ENCODE results near the gene FMR1. TPM values are rescaled to one million over a fixed set of nuclear protein-coding genes. Genes with fewer than 3 reads are reported as not detected.

The FMR1 gene
- total RNA-seq: 8.1 and 8.2 TPM in 2 replicates

DNA sequence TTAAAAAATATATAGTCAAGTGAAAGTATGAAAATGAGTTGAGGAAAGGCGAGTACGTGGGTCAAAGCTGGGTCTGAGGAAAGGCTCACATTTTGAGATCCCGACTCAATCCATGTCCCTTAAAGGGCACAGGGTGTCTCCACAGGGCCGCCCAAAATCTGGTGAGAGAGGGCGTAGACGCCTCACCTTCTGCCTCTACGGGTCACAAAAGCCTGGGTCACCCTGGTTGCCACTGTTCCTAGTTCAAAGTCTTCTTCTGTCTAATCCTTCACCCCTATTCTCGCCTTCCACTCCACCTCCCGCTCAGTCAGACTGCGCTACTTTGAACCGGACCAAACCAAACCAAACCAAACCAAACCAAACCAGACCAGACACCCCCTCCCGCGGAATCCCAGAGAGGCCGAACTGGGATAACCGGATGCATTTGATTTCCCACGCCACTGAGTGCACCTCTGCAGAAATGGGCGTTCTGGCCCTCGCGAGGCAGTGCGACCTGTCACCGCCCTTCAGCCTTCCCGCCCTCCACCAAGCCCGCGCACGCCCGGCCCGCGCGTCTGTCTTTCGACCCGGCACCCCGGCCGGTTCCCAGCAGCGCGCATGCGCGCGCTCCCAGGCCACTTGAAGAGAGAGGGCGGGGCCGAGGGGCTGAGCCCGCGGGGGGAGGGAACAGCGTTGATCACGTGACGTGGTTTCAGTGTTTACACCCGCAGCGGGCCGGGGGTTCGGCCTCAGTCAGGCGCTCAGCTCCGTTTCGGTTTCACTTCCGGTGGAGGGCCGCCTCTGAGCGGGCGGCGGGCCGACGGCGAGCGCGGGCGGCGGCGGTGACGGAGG is at the start of gene FMR1:
Gene FMR1, plus strand, starts transcription at position 728 of the 831 bp plus-strand sequence. CDS start 261 bp downstream, outside the sequence.

GRCh38 chrX:147981038-147981752 is 69.5 kb downstream of the FMR1 start, which contains the start of gene FMR1NB:
Gene FMR1NB, plus strand, starts transcription at chrX:147981337. Its CDS starts 66 bp downstream, at chrX:147981403.

Other genes starting within 250 kb of the FMR1 start
- not detected in 2 replicates for gene FMR1NB, start 69.4 kb downstream of the FMR1 start, total RNA-seq

Measured in myometrial cell (primary cell).